ENCODE results near the gene LLGL2.

The LLGL2 gene

DNA sequence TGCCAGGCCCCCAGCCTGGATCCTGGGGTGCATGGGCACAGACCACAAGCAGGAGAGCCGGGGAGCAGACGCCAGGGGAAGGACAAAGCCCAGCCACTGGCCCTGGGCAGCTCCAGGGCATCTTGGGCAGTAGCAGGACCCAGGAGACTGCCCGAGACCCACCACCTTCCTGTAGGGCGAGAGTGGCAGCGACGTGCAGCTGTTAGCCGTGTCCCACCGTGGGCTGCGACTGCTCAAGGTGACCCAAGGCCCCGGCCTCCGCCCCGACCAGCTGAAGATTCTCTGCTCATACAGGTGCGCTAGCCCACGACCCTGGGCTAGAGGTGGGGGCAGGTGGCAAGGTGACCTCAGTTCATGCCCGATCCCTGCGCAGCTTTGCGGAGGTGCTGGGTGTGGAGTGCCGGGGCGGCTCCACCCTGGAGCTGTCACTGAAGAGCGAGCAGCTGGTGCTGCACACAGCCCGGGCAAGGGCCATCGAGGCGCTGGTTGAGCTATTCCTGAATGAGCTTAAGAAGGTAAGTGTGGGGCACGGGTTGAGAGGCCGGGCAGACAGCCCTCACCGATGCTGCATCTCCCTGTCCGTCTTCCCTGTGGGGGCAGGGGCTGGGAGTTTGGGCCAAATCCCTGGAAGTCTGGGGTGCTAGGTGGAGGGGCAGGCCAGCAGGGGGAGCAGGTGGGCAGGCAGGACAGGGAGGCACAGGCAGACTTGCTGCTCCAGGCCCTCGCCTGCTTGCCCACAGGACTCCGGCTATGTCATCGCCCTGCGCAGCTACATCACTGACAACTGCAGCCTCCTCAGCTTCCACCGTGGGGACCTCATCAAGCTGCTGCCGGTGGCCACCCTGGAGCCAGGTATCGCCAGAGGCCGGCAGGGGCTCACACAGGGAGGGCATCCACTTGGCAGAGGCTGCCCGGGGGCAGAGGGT lies 94.3 kb downstream of the LLGL2 start:
- DNase-seq, result no peak

GRCh38 chr17:75621489-75621888 lies 96.0 kb downstream of the LLGL2 start:
- no peak for DNase-seq

- no peak for DNase-seq
Measured at GRCh38 chr17:75622076-75622475, 96.6 kb downstream of the LLGL2 start.

- no peak for DNase-seq
Measured at GRCh38 chr17:75622771-75623273, 97.3 kb downstream of the LLGL2 start.

DNA sequence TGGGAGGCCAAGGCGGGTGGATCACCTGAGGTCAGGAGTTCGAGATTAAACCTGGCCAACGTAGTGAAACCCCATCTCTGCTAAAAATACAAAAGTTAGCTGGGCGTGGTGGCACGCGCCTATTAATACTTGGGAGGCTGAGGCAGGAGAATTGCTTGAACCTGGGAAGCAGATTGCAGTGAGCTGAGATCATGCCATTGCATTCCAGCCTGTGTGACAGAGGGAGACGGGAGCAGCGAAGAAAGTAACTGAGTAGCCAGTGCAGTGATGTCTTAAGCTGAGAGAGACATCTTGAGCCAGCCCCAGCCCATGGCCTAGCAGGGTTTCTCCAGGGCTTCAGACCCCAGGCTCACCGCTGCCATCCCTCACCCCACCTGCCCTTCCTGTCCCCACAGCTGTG lies 97.9 kb downstream of the LLGL2 start:
- no peak for DNase-seq

DNA sequence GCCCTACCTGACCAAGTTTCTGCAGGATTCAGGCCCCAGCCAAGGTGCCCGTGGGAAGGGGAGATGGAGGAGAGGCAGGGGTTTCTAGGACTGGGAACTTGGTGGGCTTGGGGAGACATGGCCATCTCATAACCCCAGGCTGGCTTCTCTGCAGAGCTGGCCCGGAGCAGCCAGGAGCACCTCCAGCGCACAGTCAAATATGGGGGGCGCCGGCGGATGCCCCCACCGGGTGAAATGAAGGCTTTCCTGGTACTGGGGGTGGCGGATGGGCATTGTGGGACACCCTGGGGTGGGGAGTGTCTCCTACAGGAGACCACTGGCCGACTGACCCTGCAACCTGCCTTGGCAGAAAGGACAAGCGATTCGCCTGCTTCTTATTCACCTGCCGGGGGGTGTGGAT lies 98.5 kb downstream of the LLGL2 start:
- no peak for DNase-seq
